Liver (tissue), 3 donors: ENCODE data around the gene LCN2.
A peak's percentile ranks its signal among the peaks of the same experiment; 100 is the strongest.

ENCODE experiments used
- EGR1 ChIP-seq, 2 donors: IDR thresholded peaks; 2 replicates each; pipeline ENCODE4 v1.6.1; 2016 to 2018; ENCODE audit warnings: antibody characterized with exemption in 2 of 2, low read depth in 2 of 2
- FOXA1 ChIP-seq: IDR thresholded peaks from 2 replicates; pipeline ENCODE4 v1.6.1; 2016; ENCODE audit warnings: antibody characterized with exemption
- RAD21 ChIP-seq, 2 donors: IDR thresholded peaks; 2 replicates each; pipeline ENCODE4 v1.6.1; 2016; ENCODE audit warnings: antibody characterized with exemption in 2 of 2, mild to moderate bottlenecking in 2 of 2
- RXRA ChIP-seq, 2 donors: IDR thresholded peaks; 2 replicates each; pipeline ENCODE4 v1.6.1; 2017 to 2018; ENCODE audit warnings: antibody characterized with exemption in 2 of 2, mild to moderate bottlenecking in 1 of 2
- YY1 ChIP-seq: IDR thresholded peaks from 2 replicates; pipeline ENCODE4 v1.6.1; 2016; ENCODE audit warnings: antibody characterized with exemption, mild to moderate bottlenecking
- TF ChIP-seq, protein P1 (sequence below): IDR thresholded peaks from 2 replicates; pipeline ENCODE4 v1.6.1; 2016; ENCODE audit warnings: antibody characterized with exemption, mild to moderate bottlenecking
- TF ChIP-seq, protein P2 (sequence below): fragments of 150-350 bp; IDR thresholded peaks from 2 replicates; pipeline ENCODE4 v1.5.1; 2017; ENCODE audit warnings: improper control_type of control experiment, low read depth, low read length; ENCODE audit not compliant: missing input control
- TF ChIP-seq, protein P3 (sequence below): IDR thresholded peaks from 2 replicates; pipeline ENCODE4 v1.6.1; 2016; ENCODE audit warnings: antibody characterized with exemption
- TF ChIP-seq, protein P4 (sequence below): IDR thresholded peaks from 2 replicates; pipeline ENCODE4 v1.6.1; 2016; ENCODE audit warnings: antibody characterized with exemption
- TF ChIP-seq, protein P5 (sequence below): IDR thresholded peaks from 2 replicates; pipeline ENCODE4 v1.6.1; 2016; ENCODE audit warnings: antibody characterized with exemption
- donor health status: healthy.
- donor health status: healthy.

DNA sequence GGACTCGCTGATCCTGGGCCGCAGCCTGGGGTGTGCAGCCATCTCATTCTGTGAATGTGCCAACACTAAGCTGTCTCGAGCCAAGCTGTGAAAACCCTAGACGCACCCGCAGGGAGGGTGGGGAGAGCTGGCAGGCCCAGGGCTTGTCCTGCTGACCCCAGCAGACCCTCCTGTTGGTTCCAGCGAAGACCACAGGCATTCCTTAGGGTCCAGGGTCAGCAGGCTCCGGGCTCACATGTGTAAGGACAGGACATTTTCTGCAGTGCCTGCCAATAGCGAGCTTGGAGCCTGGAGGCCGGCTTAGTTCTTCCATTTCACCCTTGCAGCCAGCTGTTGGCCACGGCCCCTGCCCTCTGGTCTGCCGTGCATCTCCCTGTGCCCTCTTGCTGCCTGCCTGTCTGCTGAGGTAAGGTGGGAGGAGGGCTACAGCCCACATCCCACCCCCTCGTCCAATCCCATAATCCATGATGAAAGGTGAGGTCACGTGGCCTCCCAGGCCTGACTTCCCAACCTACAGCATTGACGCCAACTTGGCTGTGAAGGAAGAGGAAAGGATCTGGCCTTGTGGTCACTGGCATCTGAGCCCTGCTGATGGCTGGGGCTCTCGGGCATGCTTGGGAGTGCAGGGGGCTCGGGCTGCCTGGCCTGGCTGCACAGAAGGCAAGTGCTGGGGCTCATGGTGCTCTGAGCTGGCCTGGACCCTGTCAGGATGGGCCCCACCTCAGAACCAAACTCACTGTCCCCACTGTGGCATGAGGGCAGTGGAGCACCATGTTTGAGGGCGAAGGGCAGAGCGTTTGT lies 41.6 kb upstream of the LCN2 start:
- TF ChIP-seq FOXA1: peak; percentile 9
- TF ChIP-seq, protein P1, sequence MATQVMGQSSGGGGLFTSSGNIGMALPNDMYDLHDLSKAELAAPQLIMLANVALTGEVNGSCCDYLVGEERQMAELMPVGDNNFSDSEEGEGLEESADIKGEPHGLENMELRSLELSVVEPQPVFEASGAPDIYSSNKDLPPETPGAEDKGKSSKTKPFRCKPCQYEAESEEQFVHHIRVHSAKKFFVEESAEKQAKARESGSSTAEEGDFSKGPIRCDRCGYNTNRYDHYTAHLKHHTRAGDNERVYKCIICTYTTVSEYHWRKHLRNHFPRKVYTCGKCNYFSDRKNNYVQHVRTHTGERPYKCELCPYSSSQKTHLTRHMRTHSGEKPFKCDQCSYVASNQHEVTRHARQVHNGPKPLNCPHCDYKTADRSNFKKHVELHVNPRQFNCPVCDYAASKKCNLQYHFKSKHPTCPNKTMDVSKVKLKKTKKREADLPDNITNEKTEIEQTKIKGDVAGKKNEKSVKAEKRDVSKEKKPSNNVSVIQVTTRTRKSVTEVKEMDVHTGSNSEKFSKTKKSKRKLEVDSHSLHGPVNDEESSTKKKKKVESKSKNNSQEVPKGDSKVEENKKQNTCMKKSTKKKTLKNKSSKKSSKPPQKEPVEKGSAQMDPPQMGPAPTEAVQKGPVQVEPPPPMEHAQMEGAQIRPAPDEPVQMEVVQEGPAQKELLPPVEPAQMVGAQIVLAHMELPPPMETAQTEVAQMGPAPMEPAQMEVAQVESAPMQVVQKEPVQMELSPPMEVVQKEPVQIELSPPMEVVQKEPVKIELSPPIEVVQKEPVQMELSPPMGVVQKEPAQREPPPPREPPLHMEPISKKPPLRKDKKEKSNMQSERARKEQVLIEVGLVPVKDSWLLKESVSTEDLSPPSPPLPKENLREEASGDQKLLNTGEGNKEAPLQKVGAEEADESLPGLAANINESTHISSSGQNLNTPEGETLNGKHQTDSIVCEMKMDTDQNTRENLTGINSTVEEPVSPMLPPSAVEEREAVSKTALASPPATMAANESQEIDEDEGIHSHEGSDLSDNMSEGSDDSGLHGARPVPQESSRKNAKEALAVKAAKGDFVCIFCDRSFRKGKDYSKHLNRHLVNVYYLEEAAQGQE: no peak
- TF ChIP-seq, protein P2, sequence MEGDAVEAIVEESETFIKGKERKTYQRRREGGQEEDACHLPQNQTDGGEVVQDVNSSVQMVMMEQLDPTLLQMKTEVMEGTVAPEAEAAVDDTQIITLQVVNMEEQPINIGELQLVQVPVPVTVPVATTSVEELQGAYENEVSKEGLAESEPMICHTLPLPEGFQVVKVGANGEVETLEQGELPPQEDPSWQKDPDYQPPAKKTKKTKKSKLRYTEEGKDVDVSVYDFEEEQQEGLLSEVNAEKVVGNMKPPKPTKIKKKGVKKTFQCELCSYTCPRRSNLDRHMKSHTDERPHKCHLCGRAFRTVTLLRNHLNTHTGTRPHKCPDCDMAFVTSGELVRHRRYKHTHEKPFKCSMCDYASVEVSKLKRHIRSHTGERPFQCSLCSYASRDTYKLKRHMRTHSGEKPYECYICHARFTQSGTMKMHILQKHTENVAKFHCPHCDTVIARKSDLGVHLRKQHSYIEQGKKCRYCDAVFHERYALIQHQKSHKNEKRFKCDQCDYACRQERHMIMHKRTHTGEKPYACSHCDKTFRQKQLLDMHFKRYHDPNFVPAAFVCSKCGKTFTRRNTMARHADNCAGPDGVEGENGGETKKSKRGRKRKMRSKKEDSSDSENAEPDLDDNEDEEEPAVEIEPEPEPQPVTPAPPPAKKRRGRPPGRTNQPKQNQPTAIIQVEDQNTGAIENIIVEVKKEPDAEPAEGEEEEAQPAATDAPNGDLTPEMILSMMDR: no peak
- peak; percentile 47 for TF ChIP-seq YY1
- TF ChIP-seq, protein P3, sequence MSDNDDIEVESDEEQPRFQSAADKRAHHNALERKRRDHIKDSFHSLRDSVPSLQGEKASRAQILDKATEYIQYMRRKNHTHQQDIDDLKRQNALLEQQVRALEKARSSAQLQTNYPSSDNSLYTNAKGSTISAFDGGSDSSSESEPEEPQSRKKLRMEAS: no peak
- no peak for TF ChIP-seq RAD21 (IDR thresholded peaks at IDR 0.05)
- TF ChIP-seq, protein P4, sequence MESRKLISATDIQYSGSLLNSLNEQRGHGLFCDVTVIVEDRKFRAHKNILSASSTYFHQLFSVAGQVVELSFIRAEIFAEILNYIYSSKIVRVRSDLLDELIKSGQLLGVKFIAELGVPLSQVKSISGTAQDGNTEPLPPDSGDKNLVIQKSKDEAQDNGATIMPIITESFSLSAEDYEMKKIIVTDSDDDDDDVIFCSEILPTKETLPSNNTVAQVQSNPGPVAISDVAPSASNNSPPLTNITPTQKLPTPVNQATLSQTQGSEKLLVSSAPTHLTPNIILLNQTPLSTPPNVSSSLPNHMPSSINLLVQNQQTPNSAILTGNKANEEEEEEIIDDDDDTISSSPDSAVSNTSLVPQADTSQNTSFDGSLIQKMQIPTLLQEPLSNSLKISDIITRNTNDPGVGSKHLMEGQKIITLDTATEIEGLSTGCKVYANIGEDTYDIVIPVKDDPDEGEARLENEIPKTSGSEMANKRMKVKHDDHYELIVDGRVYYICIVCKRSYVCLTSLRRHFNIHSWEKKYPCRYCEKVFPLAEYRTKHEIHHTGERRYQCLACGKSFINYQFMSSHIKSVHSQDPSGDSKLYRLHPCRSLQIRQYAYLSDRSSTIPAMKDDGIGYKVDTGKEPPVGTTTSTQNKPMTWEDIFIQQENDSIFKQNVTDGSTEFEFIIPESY: no peak
- TF ChIP-seq RXRA (IDR thresholded peaks at IDR 0.05): peak in 1 of 2 donors; percentile 35
- TF ChIP-seq, protein P5, sequence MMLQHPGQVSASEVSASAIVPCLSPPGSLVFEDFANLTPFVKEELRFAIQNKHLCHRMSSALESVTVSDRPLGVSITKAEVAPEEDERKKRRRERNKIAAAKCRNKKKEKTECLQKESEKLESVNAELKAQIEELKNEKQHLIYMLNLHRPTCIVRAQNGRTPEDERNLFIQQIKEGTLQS: no peak
- TF ChIP-seq EGR1 (IDR thresholded peaks at IDR 0.05; ENCODE audit: low read depth in 2 of 2): no peak
